ENCODE data around the gene ZNF107.
"Not testable (repeated sequence)": the region's sequence is repeated elsewhere in the genome, so short reads cannot be mapped to it uniquely, and the experiment has no call there.

Gene ZNF107

DNA sequence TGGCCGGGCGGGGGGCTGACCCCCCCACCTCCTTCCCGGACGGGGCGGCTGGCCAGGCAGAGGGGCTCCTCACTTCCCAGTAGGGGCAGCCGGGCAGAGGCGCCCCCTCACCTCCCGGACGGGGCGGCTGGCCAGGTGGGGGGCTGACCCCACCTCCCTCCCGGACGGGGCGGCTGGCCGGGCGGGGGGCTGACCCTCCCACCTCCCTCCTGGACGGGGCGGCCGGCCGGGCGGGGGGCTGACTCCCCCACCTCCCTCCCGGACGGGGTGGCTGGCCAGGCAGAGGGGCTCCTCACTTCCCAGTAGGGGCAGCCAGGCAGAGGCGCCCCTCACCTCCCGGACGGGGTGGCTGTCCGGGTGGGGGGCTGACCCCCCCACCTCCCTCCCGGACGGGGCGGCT, 72.5 kb downstream of the ZNF107 start:
- DNase-seq: not testable (repeated sequence)

DNA sequence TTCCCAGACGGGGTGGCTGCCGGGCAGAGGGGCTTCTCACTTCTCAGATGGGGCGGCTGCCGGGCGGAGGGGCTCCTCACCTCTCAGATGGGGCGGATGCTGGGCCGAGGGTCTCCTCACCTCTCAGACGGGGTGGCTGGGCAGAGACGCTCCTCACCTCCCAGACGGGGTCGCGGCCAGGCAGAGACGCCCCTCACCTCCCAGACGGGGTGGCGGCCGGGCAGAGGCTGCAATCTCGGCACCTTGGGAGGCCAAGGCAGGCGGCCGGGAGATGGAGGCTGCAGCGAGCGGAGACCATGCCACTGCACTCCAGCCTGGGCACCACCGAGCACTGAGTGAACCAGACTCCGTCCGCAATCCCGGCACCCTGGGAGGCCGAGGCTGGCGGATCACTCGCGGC, 73.0 kb downstream of the ZNF107 start:
- DNase-seq: not testable (repeated sequence)

DNA sequence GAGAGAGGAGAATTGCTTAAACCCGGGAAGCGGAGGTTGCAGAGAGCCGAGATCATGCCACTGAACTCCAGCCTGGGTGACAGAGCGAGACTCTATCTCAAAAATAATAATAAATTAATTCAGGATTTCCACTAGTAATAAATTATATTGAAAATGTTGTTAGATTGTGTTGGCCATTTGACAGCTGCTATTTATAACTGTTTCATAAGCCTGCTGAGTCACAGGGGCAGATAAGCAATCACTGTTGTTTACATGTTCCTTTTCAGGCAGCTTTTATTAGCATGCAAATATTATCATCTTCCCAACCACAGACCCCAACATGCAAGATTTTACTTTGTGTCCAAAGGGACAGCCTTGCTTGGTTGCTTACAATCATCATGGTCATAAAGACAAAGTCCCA, 78.7 kb downstream of the ZNF107 start:
- DNase-seq: no peak

DNA sequence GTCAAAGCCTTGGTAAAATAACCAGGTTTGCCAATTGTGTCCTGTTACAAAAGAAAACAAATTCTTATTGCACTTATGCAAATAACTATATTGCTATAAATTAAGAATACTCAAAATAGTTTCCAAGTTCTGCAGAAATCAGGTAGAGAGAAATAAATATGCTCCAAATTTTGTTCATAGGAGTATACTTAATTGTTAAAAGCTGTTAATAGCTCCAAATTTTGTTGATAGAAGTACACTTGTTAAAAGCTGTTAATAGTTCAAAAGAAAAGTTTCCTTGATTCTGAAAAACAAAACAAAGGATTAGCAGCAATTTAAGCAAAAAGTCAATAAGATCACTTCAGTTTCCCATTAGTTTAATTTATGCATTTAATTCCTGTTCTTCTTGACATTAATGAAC, 81.9 kb downstream of the ZNF107 start:
- no peak for DNase-seq

DNA sequence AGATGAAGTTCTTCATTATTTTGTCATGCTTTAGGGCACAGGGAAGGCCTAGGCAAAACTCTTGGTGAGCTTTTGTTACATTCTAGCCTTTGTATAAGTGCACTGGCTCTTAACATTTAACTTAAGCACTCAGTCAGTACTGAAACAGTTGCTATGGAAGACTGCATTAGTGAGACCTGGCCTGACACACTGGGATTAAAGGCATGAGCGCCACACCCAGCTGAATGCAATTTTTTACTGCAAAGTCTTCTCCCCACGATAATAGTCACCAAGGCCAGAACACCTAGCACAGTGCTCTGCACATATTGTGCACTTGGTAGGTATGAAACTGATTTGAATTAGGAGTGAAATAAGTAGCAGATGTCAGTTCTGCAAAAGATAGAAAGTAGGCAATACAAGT, 87.1 kb downstream of the ZNF107 start:
- DNase-seq: no peak

DNA sequence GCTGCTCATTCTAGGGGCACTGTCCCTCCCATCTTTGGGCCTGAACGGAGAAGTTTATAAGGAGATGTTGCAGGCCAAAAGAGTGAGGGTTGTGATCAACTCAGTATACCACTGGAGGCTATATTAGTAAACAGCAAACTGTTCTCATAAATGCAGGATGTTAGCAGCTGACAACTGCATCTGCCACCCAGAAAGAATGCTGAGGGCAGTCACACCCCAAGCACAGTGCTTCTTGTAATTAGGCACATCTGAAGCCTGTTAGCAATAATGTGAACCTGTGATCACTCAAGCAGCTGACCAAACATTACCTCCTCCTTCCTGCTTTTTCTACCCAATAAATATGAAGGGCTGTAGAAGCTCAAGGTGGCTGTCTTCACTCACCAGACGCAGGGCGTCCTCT, 89.9 kb downstream of the ZNF107 start:
- no peak for DNase-seq

DNA sequence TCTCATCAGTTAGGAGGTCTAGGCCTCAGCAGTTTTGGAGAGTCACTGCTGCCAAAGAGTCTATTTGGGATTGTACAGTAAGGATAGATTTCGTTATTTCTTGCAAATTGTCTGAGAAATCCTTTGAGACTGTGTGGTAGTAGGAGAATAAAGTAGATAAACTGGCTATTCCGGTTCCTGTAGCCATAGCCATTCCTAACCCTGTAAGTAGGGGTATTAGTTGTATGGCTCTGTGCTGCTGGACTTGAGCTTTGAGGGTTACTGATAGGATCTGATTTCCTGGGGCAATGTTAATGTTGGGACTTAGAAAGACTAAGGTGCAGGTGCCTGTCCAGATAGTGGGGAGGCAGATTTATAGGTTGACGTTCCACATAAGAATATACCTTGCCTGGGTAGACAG, 92.2 kb downstream of the ZNF107 start:
- DNase-seq: no peak
